ENCODE results near the gene SRXN1. TPM values are rescaled to one million over a fixed set of nuclear protein-coding genes. Genes with fewer than 3 reads are reported as not detected.

SRXN1 gene
- total and polyA plus RNA-seq, 2 donors (not counting 1 experiment from before 2014, with no cell fraction given) = 50.5 to 91.2 TPM

DNA sequence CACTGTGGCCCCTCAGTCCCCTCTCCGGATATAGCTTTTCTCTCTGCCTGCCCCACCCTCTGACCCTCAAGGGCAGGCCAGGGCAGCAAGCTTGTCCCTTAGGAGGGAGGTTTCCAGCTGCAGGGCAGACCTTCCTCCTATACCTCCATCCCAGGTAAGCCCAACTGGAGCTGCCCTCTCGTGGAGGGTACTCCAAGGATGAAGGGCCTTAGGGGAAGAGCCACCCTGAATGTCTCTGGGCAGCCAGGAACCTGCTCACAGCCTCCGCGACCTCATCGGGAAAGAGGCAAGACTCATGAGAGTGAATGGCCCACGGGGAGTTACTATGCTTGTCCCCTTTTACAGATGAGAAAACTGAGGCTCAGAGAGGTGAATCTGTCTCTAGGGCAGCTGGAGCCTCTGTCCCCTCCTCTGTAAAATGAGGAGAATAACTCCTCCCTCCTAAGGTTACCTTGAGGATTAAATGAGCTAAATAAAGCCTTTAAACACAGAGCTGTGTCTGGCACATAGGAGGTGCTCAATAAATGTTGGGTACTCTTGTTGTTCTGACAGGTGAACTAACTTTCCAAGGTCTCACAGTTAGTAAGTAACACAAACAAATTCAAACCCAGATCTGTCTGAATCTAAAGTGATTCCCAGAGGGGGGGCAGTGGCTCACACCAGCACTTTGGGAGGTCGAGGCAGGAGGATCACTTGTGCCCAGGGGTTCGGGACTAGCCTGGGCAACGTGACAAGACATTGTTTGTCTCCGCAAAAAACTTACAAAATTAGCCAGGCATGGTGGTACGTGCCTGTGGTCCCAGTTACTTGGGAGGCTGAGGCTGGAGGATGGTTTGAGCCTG, 12.1 kb downstream of the SRXN1 start:
- TF ChIP-seq EZH2 (IDR thresholded peaks at IDR 0.05; ENCODE audit: low read length, missing control alignments) = no peak
- TF ChIP-seq, protein P1, sequence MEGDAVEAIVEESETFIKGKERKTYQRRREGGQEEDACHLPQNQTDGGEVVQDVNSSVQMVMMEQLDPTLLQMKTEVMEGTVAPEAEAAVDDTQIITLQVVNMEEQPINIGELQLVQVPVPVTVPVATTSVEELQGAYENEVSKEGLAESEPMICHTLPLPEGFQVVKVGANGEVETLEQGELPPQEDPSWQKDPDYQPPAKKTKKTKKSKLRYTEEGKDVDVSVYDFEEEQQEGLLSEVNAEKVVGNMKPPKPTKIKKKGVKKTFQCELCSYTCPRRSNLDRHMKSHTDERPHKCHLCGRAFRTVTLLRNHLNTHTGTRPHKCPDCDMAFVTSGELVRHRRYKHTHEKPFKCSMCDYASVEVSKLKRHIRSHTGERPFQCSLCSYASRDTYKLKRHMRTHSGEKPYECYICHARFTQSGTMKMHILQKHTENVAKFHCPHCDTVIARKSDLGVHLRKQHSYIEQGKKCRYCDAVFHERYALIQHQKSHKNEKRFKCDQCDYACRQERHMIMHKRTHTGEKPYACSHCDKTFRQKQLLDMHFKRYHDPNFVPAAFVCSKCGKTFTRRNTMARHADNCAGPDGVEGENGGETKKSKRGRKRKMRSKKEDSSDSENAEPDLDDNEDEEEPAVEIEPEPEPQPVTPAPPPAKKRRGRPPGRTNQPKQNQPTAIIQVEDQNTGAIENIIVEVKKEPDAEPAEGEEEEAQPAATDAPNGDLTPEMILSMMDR (conservative IDR thresholded peaks at IDR 0.05 in 1 of 2, IDR thresholded peaks at IDR 0.05 in 1 of 2; ENCODE audit: low read depth in 1 of 2, low read length in 2 of 2) = no peak
- no peaks in the 10 kb centered on the region for H3K36me3 ChIP-seq (ENCODE audit: control insufficient read depth, insufficient read depth, low read length)
- H3K9ac ChIP-seq (ENCODE audit: insufficient read depth, low read length) = no peak overlapping the region
- no peaks in the 10 kb centered on the region for H3K4me1 ChIP-seq (ENCODE audit: control insufficient read depth, extremely low read depth, insufficient read depth, low read length)
- H3K4me2 ChIP-seq (ENCODE audit: extremely low read depth, insufficient read depth, low read length) = no peak overlapping the region
- peaks cover 5% of the 10 kb centered on the region for H3K27me3 ChIP-seq (ENCODE audit: control insufficient read depth, insufficient read depth, low read length)
- no peaks in the 10 kb centered on the region for H3K9me3 ChIP-seq (ENCODE audit: control insufficient read depth, insufficient read depth, low read depth, low read length)
- no peaks in the 10 kb centered on the region for H3K79me2 ChIP-seq (ENCODE audit: control insufficient read depth, insufficient read depth, low read length)
- H2AFZ ChIP-seq (ENCODE audit: low read length) = no peak overlapping the region
- no peak for DNase-seq (ENCODE audit: low read depth in 2 of 2)
- no peak overlapping the region for H3K27ac ChIP-seq (ENCODE audit: insufficient read depth, low read length)
- H4K20me1 ChIP-seq (ENCODE audit: control insufficient read depth, extremely low read depth, insufficient read depth, low read length) = no peaks in the 10 kb centered on the region
- H3K4me3 ChIP-seq (replicated peaks in 1 of 4; ENCODE audit: control extremely low read depth in 1 of 4, insufficient read depth in 1 of 4, low read depth in 3 of 4, low read length in 4 of 4) = no peak overlapping the region

DNA sequence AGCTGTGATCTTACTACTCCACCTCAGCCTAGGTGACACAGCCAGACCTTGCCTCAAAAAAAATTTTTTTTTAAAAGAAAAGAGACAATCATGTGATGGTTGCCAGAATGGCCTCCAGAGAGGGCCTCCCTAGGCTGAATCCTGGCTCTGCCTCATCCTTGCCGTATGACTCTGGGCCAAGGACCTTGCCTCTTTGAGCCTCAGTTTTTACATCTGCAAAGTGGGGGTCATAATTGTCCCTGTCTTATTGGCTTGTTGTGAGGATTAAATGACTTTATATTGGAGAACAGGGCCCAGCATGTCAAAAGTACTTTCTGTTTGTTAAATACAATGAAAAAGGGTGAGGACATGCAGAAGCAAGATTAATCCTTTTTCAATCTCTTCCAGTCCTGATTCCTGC, 14.4 kb downstream of the SRXN1 start:
- no peaks in the 10 kb centered on the region for H3K9me3 ChIP-seq (ENCODE audit: control insufficient read depth, insufficient read depth, low read depth, low read length)
- no peaks in the 10 kb centered on the region for H3K79me2 ChIP-seq (ENCODE audit: control insufficient read depth, insufficient read depth, low read length)
- no peak overlapping the region for H3K27ac ChIP-seq (ENCODE audit: insufficient read depth, low read length)
- no peaks in the 10 kb centered on the region for H3K36me3 ChIP-seq (ENCODE audit: control insufficient read depth, insufficient read depth, low read length)
- no peak overlapping the region for H3K9ac ChIP-seq (ENCODE audit: insufficient read depth, low read length)
- H4K20me1 ChIP-seq (ENCODE audit: control insufficient read depth, extremely low read depth, insufficient read depth, low read length) = no peaks in the 10 kb centered on the region
- TF ChIP-seq, protein P1 (conservative IDR thresholded peaks at IDR 0.05 in 1 of 2, IDR thresholded peaks at IDR 0.05 in 1 of 2; ENCODE audit: low read depth in 1 of 2, low read length in 2 of 2) = no peak
- no peak for TF ChIP-seq EZH2 (IDR thresholded peaks at IDR 0.05; ENCODE audit: low read length, missing control alignments)
- H3K4me2 ChIP-seq (ENCODE audit: extremely low read depth, insufficient read depth, low read length) = no peak overlapping the region
- peaks cover 17% of the 10 kb centered on the region for H3K27me3 ChIP-seq (ENCODE audit: control insufficient read depth, insufficient read depth, low read length)
- no peak overlapping the region for H2AFZ ChIP-seq (ENCODE audit: low read length)
- H3K4me1 ChIP-seq (ENCODE audit: control insufficient read depth, extremely low read depth, insufficient read depth, low read length) = no peaks in the 10 kb centered on the region
- H3K4me3 ChIP-seq (replicated peaks in 1 of 4; ENCODE audit: control extremely low read depth in 1 of 4, insufficient read depth in 1 of 4, low read depth in 3 of 4, low read length in 4 of 4) = no peak overlapping the region
- no peak for DNase-seq (ENCODE audit: low read depth in 2 of 2)

DNA sequence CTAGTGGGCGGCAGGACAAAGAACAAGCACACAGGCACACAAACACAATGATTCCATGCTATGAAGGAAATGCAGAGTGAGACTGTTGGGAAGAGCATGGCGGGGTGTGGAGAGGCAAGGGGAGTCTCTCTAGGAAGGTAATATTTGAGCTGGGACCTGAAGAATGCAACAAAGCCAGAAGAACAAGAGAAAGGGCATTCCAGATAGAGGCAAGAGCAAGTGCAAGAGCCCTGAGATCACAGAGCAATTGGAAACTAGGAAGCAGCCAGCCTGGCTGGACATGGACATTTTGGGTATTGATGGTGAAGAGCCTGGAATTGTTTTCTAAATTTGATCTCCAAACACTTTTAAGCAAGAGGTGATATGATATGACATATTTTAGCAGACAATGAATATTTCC, 15.4 kb downstream of the SRXN1 start:
- Histone ChIP-seq H2AFZ (ENCODE audit: low read length) (no peak overlapping the region), H4K20me1 (ENCODE audit: control insufficient read depth, extremely low read depth, insufficient read depth, low read length) (no peaks in the 10 kb centered on the region), H3K9ac (ENCODE audit: insufficient read depth, low read length) (no peak overlapping the region), H3K27ac (ENCODE audit: insufficient read depth, low read length) (no peak overlapping the region), H3K4me3 (replicated peaks in 1 of 4; ENCODE audit: control extremely low read depth in 1 of 4, insufficient read depth in 1 of 4, low read depth in 3 of 4, low read length in 4 of 4) (no peak overlapping the region), H3K4me1 (ENCODE audit: control insufficient read depth, extremely low read depth, insufficient read depth, low read length) (no peaks in the 10 kb centered on the region), H3K4me2 (ENCODE audit: extremely low read depth, insufficient read depth, low read length) (no peak overlapping the region), H3K9me3 (ENCODE audit: control insufficient read depth, insufficient read depth, low read depth, low read length) (no peaks in the 10 kb centered on the region), H3K36me3 (ENCODE audit: control insufficient read depth, insufficient read depth, low read length) (no peaks in the 10 kb centered on the region), H3K27me3 (ENCODE audit: control insufficient read depth, insufficient read depth, low read length) (peaks cover 17% of the 10 kb centered on the region), H3K79me2 (ENCODE audit: control insufficient read depth, insufficient read depth, low read length) (no peaks in the 10 kb centered on the region)
- no peak for DNase-seq (ENCODE audit: low read depth in 2 of 2)
- no peak for TF ChIP-seq EZH2 (IDR thresholded peaks at IDR 0.05; ENCODE audit: low read length, missing control alignments)
- TF ChIP-seq, protein P1 (conservative IDR thresholded peaks at IDR 0.05 in 1 of 2, IDR thresholded peaks at IDR 0.05 in 1 of 2; ENCODE audit: low read depth in 1 of 2, low read length in 2 of 2) = no peak
